Measurements from ENCODE around the gene LSMEM2. TPM values are rescaled to one million over a fixed set of nuclear protein-coding genes. Genes with fewer than 3 reads are reported as not detected.

LSMEM2 gene
- total and polyA plus RNA-seq, 4 experiments from 2014 or later: 0.20 TPM; not detected in 3

GRCh38 chr3:50334339-50335075 lies 55.6 kb downstream of the LSMEM2 start:
- Mint-ChIP-seq H3K4me1 (peaks cover 29 to 60% (median 47%) of the 10 kb centered on the region in 4 donors), H3K36me3 (peaks cover 4 to 46% of the 10 kb centered on the region in 2 donors), H3K27ac (peak overlapping the region; percentile 85 to 97 (median 94)), H3K27me3 (no peaks in the 10 kb centered on the region), H3K9me3 (peaks cover 0 to 4% (median 0%) of the 10 kb centered on the region in 8 donors), H3K4me3 (peak overlapping the region in 7 of 8 donors; percentile 21 to 71 (median 56))
- peak in 1 of 5 donors; percentile 5 for DNase-seq
- intact Hi-C loops (cut with micrococcal nuclease): loop anchor here (5.0 kb wide), 1 partner anchor 97 kb away; the partner anchor contains the start of gene GNAI2
- ChIA-PET CTCF (ENCODE audit: partially characterized antibody) (interaction anchor here (1.7 kb wide), 1 partner anchor 11 kb away, joined by 7 read pairs; the partner anchor contains the start of gene HYAL2), POLR2A (ENCODE audit: partially characterized antibody) (interaction anchor here (1.5 to 20.5 kb wide), 4 partner anchors 15 to 277 kb away, joined by 3 to 595 read pairs (median 161); partner anchors contain the start of genes CISH, CYB561D2, HYAL2 and HYAL3)
- peaks cover 59% of the 10 kb centered on the region for H3K4me1 ChIP-seq (ENCODE audit: insufficient read depth, low read length)
- H3K27me3 ChIP-seq (ENCODE audit: insufficient read depth, low read length): no peaks in the 10 kb centered on the region
- H3K27ac ChIP-seq (ENCODE audit: low read depth, low read length): peak overlapping the region; percentile 96
- no peaks in the 10 kb centered on the region for H3K9me3 ChIP-seq (ENCODE audit: control insufficient read depth in 1 of 2, low read length in 2 of 2)
- H3K4me3 ChIP-seq (ENCODE audit: low read length in 2 of 2): no peak overlapping the region
- peaks cover 32% of the 10 kb centered on the region for H3K36me3 ChIP-seq (ENCODE audit: insufficient read depth, low read length)

GRCh38 chr3:50336452-50337174 lies 57.7 kb downstream of the LSMEM2 start:
- H3K9me3 Mint-ChIP-seq: peaks cover 0 to 4% (median 0%) of the 10 kb centered on the region in 8 donors
- H3K4me3 Mint-ChIP-seq: peak overlapping the region; percentile 88 to 99 (median 96)
- peak overlapping the region; percentile 96 for H3K27ac ChIP-seq (ENCODE audit: low read depth, low read length)
- peak overlapping the region; percentile 93 to 100 (median 98) for H3K27ac Mint-ChIP-seq
- intact Hi-C loops (cut with micrococcal nuclease): loop anchor here (1.0 to 5.0 kb wide), 5 partner anchors 8 to 99 kb away; partner anchors contain the start of genes CYB561D2, GNAI2, HYAL3 and NAA80
- peaks cover 80% of the 10 kb centered on the region for H3K4me1 ChIP-seq (ENCODE audit: insufficient read depth, low read length)
- no peaks in the 10 kb centered on the region for H3K27me3 ChIP-seq (ENCODE audit: insufficient read depth, low read length)
- H3K4me1 Mint-ChIP-seq: peaks cover 40 to 76% (median 57%) of the 10 kb centered on the region in 4 donors
- peaks cover 4 to 28% of the 10 kb centered on the region in 2 donors for H3K36me3 Mint-ChIP-seq
- no peaks in the 10 kb centered on the region for H3K27me3 Mint-ChIP-seq
- POLR2A ChIA-PET (ENCODE audit: partially characterized antibody): interaction anchor here (0.6 to 20.5 kb wide), 23 partner anchors 8 to 1335 kb away, joined by 3 to 595 read pairs (median 4); partner anchors contain the start of genes CYB561D2, GNAI2, HEMK1 and HYAL2
- H3K36me3 ChIP-seq (ENCODE audit: insufficient read depth, low read length): peaks cover 13% of the 10 kb centered on the region
- peak overlapping the region; percentile 87 to 94 for H3K4me3 ChIP-seq (ENCODE audit: low read length in 2 of 2)
- peak in 1 of 5 donors; percentile 77 for DNase-seq
- CTCF ChIA-PET (ENCODE audit: partially characterized antibody): interaction anchor here (0.6 to 5.8 kb wide), 16 partner anchors 9 to 273 kb away, joined by 3 to 84 read pairs (median 6); partner anchors contain the start of genes CYB561D2, HYAL1, HYAL2 and HYAL3
- H3K9me3 ChIP-seq (ENCODE audit: control insufficient read depth in 1 of 2, low read length in 2 of 2): no peaks in the 10 kb centered on the region

GRCh38 chr3:50337175-50337861 lies 58.4 kb downstream of the LSMEM2 start:
- Mint-ChIP-seq H3K27ac (peak overlapping the region; percentile 93 to 100 (median 98)), H3K27me3 (no peaks in the 10 kb centered on the region), H3K4me3 (peak overlapping the region; percentile 88 to 98 (median 95)), H3K9me3 (peaks cover 0 to 4% (median 0%) of the 10 kb centered on the region in 8 donors), H3K36me3 (peaks cover 4 to 22% of the 10 kb centered on the region in 2 donors), H3K4me1 (peaks cover 42 to 76% (median 56%) of the 10 kb centered on the region in 4 donors)
- POLR2A ChIA-PET (ENCODE audit: partially characterized antibody): interaction anchor here (0.6 to 20.5 kb wide), 27 partner anchors 8 to 1898 kb away, joined by 3 to 595 read pairs (median 4); partner anchors contain the start of genes CCDC51, CYB561D2, GNAI2 and HEMK1
- DNase-seq: peak; percentile 89 to 98 (median 92)
- Histone ChIP-seq H3K4me3 (ENCODE audit: low read length in 2 of 2) (peak overlapping the region; percentile 87 to 94), H3K27me3 (ENCODE audit: insufficient read depth, low read length) (no peaks in the 10 kb centered on the region), H3K4me1 (ENCODE audit: insufficient read depth, low read length) (peaks cover 80% of the 10 kb centered on the region), H3K27ac (ENCODE audit: low read depth, low read length) (peak overlapping the region; percentile 96), H3K9me3 (ENCODE audit: control insufficient read depth in 1 of 2, low read length in 2 of 2) (no peaks in the 10 kb centered on the region), H3K36me3 (ENCODE audit: insufficient read depth, low read length) (peaks cover 6% of the 10 kb centered on the region)
- CTCF ChIA-PET (ENCODE audit: partially characterized antibody): interaction anchor here (0.6 to 5.8 kb wide), 16 partner anchors 8 to 274 kb away, joined by 3 to 84 read pairs (median 6); partner anchors contain the start of genes CYB561D2, HYAL1, HYAL2 and HYAL3
- intact Hi-C loops (cut with micrococcal nuclease): loop anchor here (1.0 to 5.0 kb wide), 5 partner anchors 9 to 100 kb away; partner anchors contain the start of genes CYB561D2, GNAI2, HYAL3 and NAA80

Other genes starting within 250 kb of the LSMEM2 start
- gene RBM5, start 190.2 kb upstream of the LSMEM2 start, total RNA-seq: 100 to 1,000 TPM; 377 to 385 TPM
- 10 to 100 TPM; 16.7 to 47.9 TPM for gene RBM5, start 190.2 kb upstream of the LSMEM2 start, polyA plus RNA-seq
- not detected for gene SEMA3F, start 123.8 kb upstream of the LSMEM2 start, total RNA-seq
- gene SEMA3F, start 123.8 kb upstream of the LSMEM2 start, polyA plus RNA-seq: not detected
- gene GNAT1, start 87.5 kb upstream of the LSMEM2 start, total RNA-seq: not detected
- gene GNAT1, start 87.5 kb upstream of the LSMEM2 start, polyA plus RNA-seq: not detected
- gene SLC38A3, start 73.8 kb upstream of the LSMEM2 start, total RNA-seq: not detected
- gene SLC38A3, start 73.8 kb upstream of the LSMEM2 start, polyA plus RNA-seq: not detected
- gene GNAI2, start 42.9 kb upstream of the LSMEM2 start, total RNA-seq: 100 to 1,000 TPM; 292 to 300 TPM
- gene GNAI2, start 42.9 kb upstream of the LSMEM2 start, polyA plus RNA-seq: 100 to 1,000 TPM; 532 to 615 TPM
- gene SEMA3B, start 9.9 kb upstream of the LSMEM2 start, total RNA-seq: under 1 TPM; 0.50 to 0.87 TPM
- not detected for gene SEMA3B, start 9.9 kb upstream of the LSMEM2 start, polyA plus RNA-seq
- gene IFRD2, start 13.3 kb downstream of the LSMEM2 start, total RNA-seq: 10 to 100 TPM; 58.6 to 65.3 TPM
- 10 to 100 TPM; 62.0 to 84.7 TPM for gene IFRD2, start 13.3 kb downstream of the LSMEM2 start, polyA plus RNA-seq
- 1 to 10 TPM; 5.1 to 5.4 TPM for gene HYAL3, start 20.3 kb downstream of the LSMEM2 start, total RNA-seq
- 1 to 10 TPM; 4.4 to 7.1 TPM for gene HYAL3, start 20.3 kb downstream of the LSMEM2 start, polyA plus RNA-seq
- 10 to 100 TPM; 33.1 to 33.7 TPM for gene NAA80, start 20.3 kb downstream of the LSMEM2 start, total RNA-seq
- 10 to 100 TPM; 16.7 to 30.3 TPM for gene NAA80, start 20.3 kb downstream of the LSMEM2 start, polyA plus RNA-seq
- gene HYAL1, start 24.5 kb downstream of the LSMEM2 start, total RNA-seq: under 1 TPM; 0.38 to 0.50 TPM
- gene HYAL1, start 24.5 kb downstream of the LSMEM2 start, polyA plus RNA-seq: under 1 TPM; 0.09 to 0.20 TPM
- gene HYAL2, start 43.7 kb downstream of the LSMEM2 start, total RNA-seq: 1 to 10 TPM; 3.7 to 4.0 TPM
- 10 to 100 TPM; 10.3 to 12.3 TPM for gene HYAL2, start 43.7 kb downstream of the LSMEM2 start, polyA plus RNA-seq
- gene TUSC2, start 49.1 kb downstream of the LSMEM2 start, total RNA-seq: 10 to 100 TPM; 25.3 to 30.0 TPM
- gene TUSC2, start 49.1 kb downstream of the LSMEM2 start, polyA plus RNA-seq: 10 to 100 TPM; 45.1 to 45.9 TPM
- gene RASSF1, start 61.7 kb downstream of the LSMEM2 start, total RNA-seq: 10 to 100 TPM; 81.9 to 86.9 TPM
- gene RASSF1, start 61.7 kb downstream of the LSMEM2 start, polyA plus RNA-seq: 10 to 100 TPM; 37.5 to 62.3 TPM
- gene ZMYND10, start 66.6 kb downstream of the LSMEM2 start, total RNA-seq: 1 to 10 TPM; 3.7 to 4.2 TPM
- not detected for gene ZMYND10, start 66.6 kb downstream of the LSMEM2 start, polyA plus RNA-seq
- 10 to 100 TPM; 50.0 to 53.0 TPM for gene NPRL2, start 71.7 kb downstream of the LSMEM2 start, total RNA-seq
- gene NPRL2, start 71.7 kb downstream of the LSMEM2 start, polyA plus RNA-seq: 10 to 100 TPM; 39.6 to 41.9 TPM
- 10 to 100 TPM; 39.6 to 40.0 TPM for gene CYB561D2, start 71.8 kb downstream of the LSMEM2 start, total RNA-seq
- gene CYB561D2, start 71.8 kb downstream of the LSMEM2 start, polyA plus RNA-seq: 10 to 100 TPM; 66.2 to 68.3 TPM
- 10 to 100 TPM; 31.1 to 34.6 TPM for gene TMEM115, start 80.4 kb downstream of the LSMEM2 start, total RNA-seq
- gene TMEM115, start 80.4 kb downstream of the LSMEM2 start, polyA plus RNA-seq: 10 to 100 TPM; 28.6 to 38.4 TPM
- gene CACNA2D2, start 224.5 kb downstream of the LSMEM2 start, total RNA-seq: 1 to 10 TPM; 1.7 to 1.9 TPM
- under 1 TPM in 1 of 2 donors, not detected in 1; 0.24 TPM for gene CACNA2D2, start 224.5 kb downstream of the LSMEM2 start, polyA plus RNA-seq